GM23248 (cell line): Measurements from ENCODE around the gene CBL. TPM values are rescaled to one million over a fixed set of nuclear protein-coding genes. Genes with fewer than 3 reads are reported as not detected.

Experiments used
- DNase-seq: peaks from one replicate; pipeline ENCODE4 v3.0.0-alpha.2; 2015
- H2AFZ ChIP-seq: fragments of 200-600 bp; sonication (generic); 2 replicates; pipeline ENCODE4 v1.6.1; 2016; ENCODE audit warnings: antibody characterized with exemption
- H3F3A ChIP-seq: fragments of 200-600 bp; sonication (generic); 2 replicates; pipeline ENCODE4 v1.6.1; 2016; ENCODE audit warnings: mild to moderate bottlenecking, antibody characterized with exemption, mixed run types; ENCODE audit not compliant: insufficient read depth
- H3K27ac ChIP-seq: fragments of 200-600 bp; sonication (generic); 2 replicates; pipeline ENCODE4 v1.5.1; 2016; ENCODE audit warnings: mild to moderate bottlenecking
- H3K27me3 ChIP-seq: fragments of 200-600 bp; sonication (generic); replicated peaks from 2 replicates; pipeline ENCODE4 v1.6.1; 2016; ENCODE audit warnings: mild to moderate bottlenecking; ENCODE audit not compliant: insufficient read depth
- H3K36me3 ChIP-seq: fragments of 200-600 bp; sonication (generic); 2 replicates; pipeline ENCODE4 v1.6.1; 2016; ENCODE audit warnings: low read depth, mild to moderate bottlenecking
- H3K4me1 ChIP-seq: fragments of 200-600 bp; sonication (generic); 2 replicates; pipeline ENCODE4 v1.6.1; 2016; ENCODE audit warnings: mild to moderate bottlenecking; ENCODE audit not compliant: insufficient read depth
- H3K4me2 ChIP-seq: fragments of 200-600 bp; sonication (generic); one replicate; pipeline ENCODE4 v1.6.1; 2016; ENCODE audit warnings: mild to moderate bottlenecking; ENCODE audit not compliant: unreplicated experiment
- H3K4me3 ChIP-seq: fragments of 200-600 bp; sonication (generic); 2 replicates; pipeline ENCODE4 v1.5.1; 2016; ENCODE audit warnings: mild to moderate bottlenecking
- H3K79me2 ChIP-seq: fragments of 200-600 bp; sonication (generic); 2 replicates; pipeline ENCODE4 v1.6.1; 2016; ENCODE audit warnings: mild to moderate bottlenecking; ENCODE audit not compliant: insufficient read depth
- H3K9ac ChIP-seq: fragments of 200-600 bp; sonication (generic); 2 replicates; pipeline ENCODE4 v1.6.1; 2016; ENCODE audit warnings: mild to moderate bottlenecking
- H3K9me2 ChIP-seq: fragments of 200-600 bp; sonication (generic); 2 replicates; pipeline ENCODE4 v1.6.1; 2016; ENCODE audit warnings: mixed run types, mild to moderate bottlenecking, moderate library complexity; ENCODE audit not compliant: insufficient read depth
- H3K9me3 ChIP-seq: fragments of 200-600 bp; sonication (generic); one replicate; pipeline ENCODE4 v1.6.1; 2017; ENCODE audit warnings: low read depth
- H4K20me1 ChIP-seq: fragments of 200-600 bp; sonication (generic); 2 replicates; pipeline ENCODE4 v1.6.0; 2016; ENCODE audit not compliant: insufficient read depth
- EZH2 ChIP-seq: fragments of 200-600 bp; sonication (generic); IDR thresholded peaks from 2 replicates; pipeline ENCODE4 v1.6.1; 2018; ENCODE audit warnings: antibody characterized with exemption, mild to moderate bottlenecking; ENCODE audit not compliant: insufficient read depth, poor library complexity, severe bottlenecking
- EZH2phosphoT487 ChIP-seq: fragments of 200-600 bp; sonication (generic); IDR thresholded peaks from 2 replicates; pipeline ENCODE4 v1.6.1; 2018; ENCODE audit warnings: antibody characterized with exemption, moderate library complexity, mild to moderate bottlenecking, low read depth; ENCODE audit not compliant: insufficient read depth
- WGBS, 2 experiments: methylation state at CpG; one replicate each; pipeline ENCODE4 v1.1.6; 2015 to 2017; ENCODE audit warnings: low lambda C conversion rate in 2 of 2, low coverage in 1 of 2; ENCODE audit errors: missing lambda C conversion rate in 2 of 2; 5-methylcytosine and 5-hydroxymethylcytosine counted together
- in situ Hi-C: fragments of 300-500 bp; cut with MboI; formaldehyde crosslinking; loops from 2 replicates; pipeline ENCODE4 v1.15.0; 2020
- polyA plus RNA-seq: library from polyadenylated mRNA; unstranded; fragments of >200 nt; fragmentation: Nextera tagmentation; extraction: Ambion mirVana; gene quantifications from 2 replicates; pipeline ENCODE4 v1.2.1, GENCODE V29; 2016
- total RNA-seq: library from RNA; depleted of rRNA; stranded (reverse); fragments of >200 nt; shearing (Covaris generic); gene quantifications from 2 replicates; pipeline ENCODE4 v1.2.3, GENCODE V29; 2014

Gene CBL
- total and polyA plus RNA-seq, 2 experiments from 2014 or later: 5.8 to 8.6 TPM

DNA sequence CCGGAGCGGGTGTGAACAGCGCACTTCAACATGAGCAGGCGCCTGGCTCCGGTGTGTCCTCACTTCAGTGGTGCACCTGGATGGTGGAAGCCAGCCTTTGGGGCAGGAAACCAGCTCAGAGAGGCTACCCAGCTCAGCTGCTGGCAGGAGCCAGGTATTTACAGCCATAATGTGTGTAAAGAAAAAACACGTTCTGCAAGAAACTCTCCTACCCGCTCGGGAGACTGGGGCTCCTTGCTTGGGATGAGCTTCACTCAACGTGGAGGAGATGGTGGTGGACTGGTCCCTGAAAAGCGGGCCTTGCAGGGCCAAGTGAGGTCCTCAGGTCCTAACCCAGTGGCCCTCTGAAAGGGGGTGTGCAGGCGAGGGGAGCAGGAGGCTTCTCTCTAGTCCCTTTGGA is 103.3 kb downstream of the CBL start:
- H3K9ac ChIP-seq: no peak overlapping the region
- TF ChIP-seq EZH2 (no peak), EZH2phosphoT487 (no peak)
- in situ Hi-C loops: no loop called here
- H3K36me3 ChIP-seq: no peaks in the 10 kb centered on the region
- H2AFZ ChIP-seq: no peak overlapping the region
- 87% methylated on average over 11 of the region's 11 CpGs for WGBS, 2 experiments
- 0 out of 2 replicates have a peak, but pooled peaks cover 17% of the 10 kb centered on the region for H3F3A ChIP-seq
- H3K9me2 ChIP-seq: no peaks in the 10 kb centered on the region
- H3K27ac ChIP-seq: no peak overlapping the region
- no peaks in the 10 kb centered on the region for H3K27me3 ChIP-seq
- H3K4me3 ChIP-seq: no peak overlapping the region
- H3K79me2 ChIP-seq: no peaks in the 10 kb centered on the region
- H4K20me1 ChIP-seq: no peaks in the 10 kb centered on the region
- no peak overlapping the region for H3K4me2 ChIP-seq
- DNase-seq: no peak
- peaks cover 8% of the 10 kb centered on the region; the same call in 1 of the 2 replicates for H3K4me1 ChIP-seq
- no peaks in the 10 kb centered on the region for H3K9me3 ChIP-seq

DNA sequence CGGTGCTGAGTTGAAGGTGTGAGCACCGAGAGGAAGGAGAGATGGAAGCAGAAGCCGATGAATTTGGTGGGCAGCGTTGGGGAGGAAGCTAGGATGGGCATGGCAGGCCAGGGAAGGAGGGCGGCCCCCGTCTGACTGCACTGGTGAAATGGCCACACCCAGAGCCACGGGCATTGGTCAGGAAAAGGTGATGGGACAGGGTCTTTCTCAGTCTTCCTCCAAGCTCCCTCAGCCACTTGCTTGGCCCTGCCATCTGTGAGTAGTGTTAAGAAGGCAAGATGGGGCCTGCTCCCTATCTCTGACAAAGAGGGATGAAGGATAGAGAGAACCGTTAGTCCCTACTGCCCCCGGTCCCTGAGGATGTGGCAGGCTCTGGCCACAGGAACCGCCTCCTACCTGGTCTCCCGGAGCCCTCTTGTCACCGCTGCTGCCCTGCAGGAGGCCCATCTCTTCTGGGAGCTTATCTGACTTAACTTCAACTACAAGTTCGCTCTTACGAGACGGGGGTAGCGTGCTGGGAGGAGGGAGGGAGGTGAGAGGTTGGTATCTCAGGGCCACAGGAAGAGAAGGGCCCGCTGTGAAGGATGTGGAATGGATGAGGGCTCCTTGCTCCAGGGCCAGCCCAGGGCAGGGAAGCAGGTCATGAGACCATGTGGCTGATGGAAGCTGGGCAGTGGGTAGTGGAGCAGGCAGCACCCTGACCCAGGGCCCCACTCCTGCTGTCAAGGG is 104.0 kb downstream of the CBL start:
- peaks cover 8% of the 10 kb centered on the region; the same call in 1 of the 2 replicates for H3K4me1 ChIP-seq

GRCh38 chr11:119310682-119311052 is 104.5 kb downstream of the CBL start:
- Histone ChIP-seq H3F3A (0 out of 2 replicates have a peak, but pooled peaks cover 13% of the 10 kb centered on the region), H3K36me3 (no peaks in the 10 kb centered on the region), H3K27ac (no peak overlapping the region), H3K9me3 (no peaks in the 10 kb centered on the region), H3K9me2 (no peaks in the 10 kb centered on the region), H3K4me3 (no peak overlapping the region), H4K20me1 (no peaks in the 10 kb centered on the region), H3K4me1 (peaks cover 11% of the 10 kb centered on the region), H3K4me2 (no peak overlapping the region), H3K9ac (no peak overlapping the region), H3K27me3 (no peaks in the 10 kb centered on the region), H3K79me2 (no peaks in the 10 kb centered on the region), H2AFZ (no peak overlapping the region)
- DNase-seq: no peak
- 98 to 99% methylated on average over 13 to 20 of the region's 20 CpGs for WGBS, 2 experiments
- TF ChIP-seq EZH2phosphoT487 (no peak), EZH2 (no peak)
- in situ Hi-C loops: no loop called here

More for the DNA sequence above, 104.0 kb downstream of the CBL start:
- Histone ChIP-seq H3F3A (0 out of 2 replicates have a peak, but pooled peaks cover 17% of the 10 kb centered on the region), H4K20me1 (no peaks in the 10 kb centered on the region), H2AFZ (no peak overlapping the region), H3K27ac (no peak overlapping the region), H3K9me3 (no peaks in the 10 kb centered on the region), H3K4me2 (no peak overlapping the region), H3K36me3 (no peaks in the 10 kb centered on the region), H3K9ac (no peak overlapping the region), H3K9me2 (no peaks in the 10 kb centered on the region), H3K27me3 (no peaks in the 10 kb centered on the region), H3K79me2 (no peaks in the 10 kb centered on the region), H3K4me3 (no peak overlapping the region)
- TF ChIP-seq EZH2phosphoT487 (no peak), EZH2 (no peak)
- in situ Hi-C loops: no loop called here
- WGBS, 2 experiments: 78 to 82% methylated on average over 17 of the region's 17 CpGs
- DNase-seq: no peak

- Histone ChIP-seq H3K9me2 (no peaks in the 10 kb centered on the region), H3K9me3 (no peaks in the 10 kb centered on the region), H2AFZ (no peak overlapping the region), H3K27me3 (no peaks in the 10 kb centered on the region; the same call in 1 of the 2 replicates), H3K79me2 (no peaks in the 10 kb centered on the region), H3F3A (peaks cover 9% of the 10 kb centered on the region; the same call in 1 of the 2 replicates), H3K9ac (no peak overlapping the region), H3K4me3 (no peak overlapping the region), H4K20me1 (no peaks in the 10 kb centered on the region), H3K36me3 (no peaks in the 10 kb centered on the region), H3K27ac (no peak overlapping the region), H3K4me1 (peaks cover 31% of the 10 kb centered on the region), H3K4me2 (no peak overlapping the region)
- WGBS, 2 experiments: 86 to 89% methylated on average over 17 to 18 of the region's 18 CpGs
- in situ Hi-C loops: no loop called here
- TF ChIP-seq EZH2phosphoT487 (no peak), EZH2 (no peak)
- DNase-seq: no peak
Observed at GRCh38 chr11:119314726-119315125, 108.6 kb downstream of the CBL start.
